Measurements from ENCODE around the gene SPIN3. TPM values are rescaled to one million over a fixed set of nuclear protein-coding genes. Genes with fewer than 3 reads are reported as not detected.
"Not testable (repeated sequence)": the region's sequence is repeated elsewhere in the genome, so short reads cannot be mapped to it uniquely, and the experiment has no call there.

SPIN3 gene
- total RNA-seq (2014; rRNA removed; shearing (Covaris generic)): 6.7 and 11.9 TPM in 2 replicates

DNA sequence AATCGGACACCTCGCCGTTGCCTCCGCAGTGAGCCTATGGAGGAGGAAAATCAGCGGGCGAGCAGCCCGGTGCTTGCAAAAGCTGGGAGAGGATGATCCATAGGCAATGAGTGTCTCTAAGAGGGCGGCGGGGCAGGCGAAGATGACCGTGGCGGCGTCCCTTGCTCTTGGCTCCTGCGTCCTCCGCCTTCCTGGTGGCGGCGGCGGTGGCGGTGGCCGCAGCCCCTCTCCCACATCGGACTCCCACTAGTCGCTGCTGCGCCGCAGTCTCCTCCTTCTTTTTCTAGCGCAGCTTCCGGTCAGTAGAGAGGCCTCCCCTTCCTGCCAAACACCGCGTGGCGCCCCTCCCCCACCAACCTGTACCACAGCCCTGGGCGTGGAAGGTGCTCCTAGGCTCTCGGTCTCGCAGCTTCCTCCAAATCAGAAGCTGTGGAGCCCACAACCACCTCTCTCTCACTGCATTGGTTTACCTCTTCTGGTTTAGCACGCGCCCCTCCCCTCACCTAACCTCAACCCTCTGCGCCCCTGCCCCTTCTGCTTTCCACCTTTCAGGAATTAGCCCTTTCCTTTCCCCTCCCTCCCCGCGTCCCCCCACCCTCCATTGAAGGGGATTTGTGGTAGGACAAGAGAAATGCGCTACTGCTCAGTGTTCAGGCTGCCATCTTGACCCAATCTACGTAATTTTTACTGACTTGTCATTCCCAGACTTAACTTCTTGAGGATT lies at the start of gene SPIN3:
Gene SPIN3, minus strand, starts transcription at position 271 of the 724 bp plus-strand sequence. CDS start 594 bp downstream, outside the sequence.
- peak; percentile 90 for DNase-seq (ENCODE audit: low spot score)
- in situ Hi-C loops (cut with HindIII; ENCODE audit: low sequenced_read_pairs): no loop called here

- in situ Hi-C loops (cut with HindIII; ENCODE audit: low sequenced_read_pairs): no loop called here
- DNase-seq (ENCODE audit: low spot score): no peak
These were observed 48.9 kb upstream of the SPIN3 start for GRCh38 chrX:57044245-57044644.

GRCh38 chrX:57037265-57037664 lies 41.9 kb upstream of the SPIN3 start:
- DNase-seq (ENCODE audit: low spot score); in situ Hi-C loops (cut with HindIII; ENCODE audit: low sequenced_read_pairs): not testable (repeated sequence)

DNA sequence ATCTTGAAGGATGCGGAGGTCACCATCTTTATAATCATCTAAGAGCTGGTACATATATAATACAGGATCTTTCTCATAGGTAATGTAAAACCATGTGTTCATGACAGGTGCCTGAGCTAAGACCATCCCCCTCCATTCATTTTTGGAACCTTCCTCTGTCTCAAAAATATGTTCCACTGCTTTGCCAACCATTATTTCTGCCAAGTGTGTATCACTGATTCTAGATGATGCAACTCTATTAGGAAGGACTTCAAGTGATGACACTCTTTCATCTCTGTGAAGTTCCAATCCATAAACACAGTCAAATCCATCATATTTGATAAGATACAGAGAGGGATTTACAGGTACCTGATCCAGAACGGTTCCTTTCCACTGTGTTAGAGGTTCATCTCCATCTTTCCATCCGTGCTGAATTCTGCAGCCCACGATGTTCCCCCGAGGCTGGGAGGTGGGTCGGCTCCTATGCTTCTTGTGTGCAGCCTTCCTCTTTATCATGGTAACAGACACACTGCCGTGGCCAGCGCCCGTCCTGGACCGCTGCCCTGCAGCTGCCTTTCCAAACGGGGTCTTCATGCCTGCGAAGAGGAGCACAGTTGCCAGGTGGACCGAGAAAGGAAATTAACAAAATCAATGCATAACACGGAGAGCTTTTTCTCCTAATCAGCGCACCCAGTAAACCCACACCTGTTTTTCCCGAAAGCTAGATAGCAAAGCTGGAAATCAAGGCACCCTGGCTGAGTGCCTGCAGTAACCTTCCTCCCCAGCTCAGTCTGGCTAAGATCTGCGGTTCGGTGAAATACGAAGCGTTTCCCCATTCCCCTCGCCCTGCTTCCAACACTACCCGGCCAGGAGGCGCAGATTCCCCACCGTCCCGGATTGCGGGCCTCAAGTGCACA lies 718 bp downstream of the SPIN3 start:
- peak; percentile 58 for DNase-seq (ENCODE audit: low spot score)
- in situ Hi-C loops (cut with HindIII; ENCODE audit: low sequenced_read_pairs): no loop called here

DNA sequence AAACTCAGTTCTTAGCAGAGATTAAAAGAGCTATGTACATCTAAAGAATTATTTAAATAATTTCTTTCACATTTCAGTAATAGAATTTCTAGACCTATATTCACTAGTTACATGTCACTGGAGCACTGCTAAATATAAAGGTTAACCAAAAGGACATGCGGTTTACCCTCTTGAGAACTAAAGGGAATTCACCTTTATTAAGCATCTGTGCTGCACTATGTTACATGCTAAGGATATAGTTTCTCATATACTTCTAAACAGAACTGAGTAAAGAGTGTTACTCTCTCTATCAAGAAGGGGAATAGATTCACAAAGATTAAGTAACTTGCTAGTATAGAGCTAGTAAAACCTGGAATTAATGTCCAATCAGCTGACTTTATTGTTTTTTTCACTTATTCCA lies 7.6 kb downstream of the SPIN3 start:
- DNase-seq (ENCODE audit: low spot score): no peak
- in situ Hi-C loops (cut with HindIII; ENCODE audit: low sequenced_read_pairs): no loop called here

DNA sequence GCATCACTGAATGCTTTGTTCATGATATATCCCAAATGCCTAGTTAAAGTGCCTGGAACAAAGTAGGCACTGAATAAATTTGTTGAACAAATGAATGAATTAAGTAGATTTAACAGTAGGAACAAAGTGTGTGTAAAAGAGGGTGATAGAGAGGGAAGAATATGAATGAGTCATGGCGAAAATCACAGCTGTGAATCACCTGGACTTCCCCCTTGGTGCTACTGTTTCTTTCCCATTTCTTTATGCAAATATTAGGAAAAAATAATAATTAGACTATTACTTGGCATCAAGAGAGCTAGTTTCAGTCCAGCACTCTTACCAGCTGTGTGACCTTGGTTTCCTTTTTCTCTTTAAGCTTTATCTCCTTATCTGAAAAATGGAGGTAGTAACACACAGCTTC lies 9.2 kb downstream of the SPIN3 start:
- in situ Hi-C loops (cut with HindIII; ENCODE audit: low sequenced_read_pairs): no loop called here
- no peak for DNase-seq (ENCODE audit: low spot score)

GRCh38 chrX:56978172-56978571 lies 17.2 kb downstream of the SPIN3 start:
- DNase-seq (ENCODE audit: low spot score): peak; percentile 21
- in situ Hi-C loops (cut with HindIII; ENCODE audit: low sequenced_read_pairs): no loop called here

GRCh38 chrX:56975611-56976010 lies 19.7 kb downstream of the SPIN3 start:
- in situ Hi-C loops (cut with HindIII; ENCODE audit: low sequenced_read_pairs): no loop called here

GRCh38 chrX:56974408-56974807 lies 20.9 kb downstream of the SPIN3 start:
- in situ Hi-C loops (cut with HindIII; ENCODE audit: low sequenced_read_pairs): no loop called here
- no peak for DNase-seq (ENCODE audit: low spot score)

More at GRCh38 chrX:56975611-56976010, 19.7 kb downstream of the SPIN3 start:
- DNase-seq (ENCODE audit: low spot score): no peak

GRCh38 chrX:56969559-56969958 lies 25.8 kb downstream of the SPIN3 start:
- in situ Hi-C loops (cut with HindIII; ENCODE audit: low sequenced_read_pairs): no loop called here
- no peak for DNase-seq (ENCODE audit: low spot score)

GRCh38 chrX:56968980-56969379 lies 26.4 kb downstream of the SPIN3 start:
- no peak for DNase-seq (ENCODE audit: low spot score)
- in situ Hi-C loops (cut with HindIII; ENCODE audit: low sequenced_read_pairs): no loop called here

DNA sequence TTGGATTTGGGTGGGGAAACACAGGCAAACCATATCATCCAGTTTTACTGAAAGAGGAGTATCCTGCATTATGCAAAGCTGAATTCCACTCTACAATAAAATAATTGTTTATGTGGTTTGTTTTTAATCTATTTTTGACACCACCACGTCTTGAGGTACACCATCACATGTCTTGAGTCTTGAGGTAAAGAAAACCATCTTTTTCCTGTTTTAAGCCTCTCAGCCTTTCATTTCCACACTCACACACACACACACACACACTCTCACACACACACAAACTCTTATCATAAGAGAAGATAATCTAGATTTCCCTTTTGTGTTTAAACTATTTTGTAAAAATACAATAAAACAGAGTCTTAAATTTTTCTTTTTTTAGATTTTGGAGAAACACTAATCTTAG lies 32.0 kb downstream of the SPIN3 start:
- in situ Hi-C loops (cut with HindIII; ENCODE audit: low sequenced_read_pairs): no loop called here
- DNase-seq (ENCODE audit: low spot score): no peak

- in situ Hi-C loops (cut with HindIII; ENCODE audit: low sequenced_read_pairs): no loop called here
- no peak for DNase-seq (ENCODE audit: low spot score)
These were observed 47.6 kb downstream of the SPIN3 start for GRCh38 chrX:56947699-56948098.

DNA sequence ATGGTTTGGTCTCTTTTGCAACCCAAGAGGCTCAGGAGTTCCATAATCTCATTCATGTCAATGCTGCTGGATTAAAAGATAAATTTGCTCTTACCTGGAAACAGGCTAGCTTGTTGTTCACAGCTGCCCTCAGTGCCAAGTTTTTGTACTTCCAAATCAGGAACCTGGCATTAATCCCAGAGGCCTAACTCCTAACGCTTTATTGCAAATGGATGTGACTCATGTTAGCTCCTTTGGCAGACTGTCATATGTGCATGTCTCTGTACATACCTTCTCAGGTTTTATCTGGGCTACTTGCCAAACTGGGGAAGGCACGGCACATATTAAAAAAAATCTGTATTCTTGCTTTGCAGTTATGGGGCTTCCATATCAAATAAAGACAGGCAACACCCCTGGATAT lies 49.1 kb downstream of the SPIN3 start:
- peak; percentile 58 for DNase-seq (ENCODE audit: low spot score)
- in situ Hi-C loops (cut with HindIII; ENCODE audit: low sequenced_read_pairs): not testable (repeated sequence)

DNA sequence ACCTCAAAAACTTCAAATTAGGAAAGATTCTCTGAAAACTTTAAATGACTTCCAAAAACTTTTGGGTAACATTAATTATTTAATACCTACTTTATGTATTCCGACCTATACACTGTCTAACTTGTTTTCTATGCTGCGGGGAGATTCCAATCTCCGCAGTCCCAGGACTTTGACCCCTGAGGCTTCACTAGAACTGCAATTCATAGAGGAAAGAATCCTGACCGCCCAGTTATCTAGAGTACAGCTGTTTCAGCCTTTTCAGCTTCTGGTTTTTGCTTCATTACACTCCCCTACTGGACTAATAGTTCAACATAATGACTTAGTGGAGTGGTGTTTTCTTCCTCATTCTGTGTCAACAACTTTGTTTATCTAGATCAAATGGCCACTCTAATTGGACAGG lies 50.1 kb downstream of the SPIN3 start:
- DNase-seq (ENCODE audit: low spot score); in situ Hi-C loops (cut with HindIII; ENCODE audit: low sequenced_read_pairs): not testable (repeated sequence)

DNA sequence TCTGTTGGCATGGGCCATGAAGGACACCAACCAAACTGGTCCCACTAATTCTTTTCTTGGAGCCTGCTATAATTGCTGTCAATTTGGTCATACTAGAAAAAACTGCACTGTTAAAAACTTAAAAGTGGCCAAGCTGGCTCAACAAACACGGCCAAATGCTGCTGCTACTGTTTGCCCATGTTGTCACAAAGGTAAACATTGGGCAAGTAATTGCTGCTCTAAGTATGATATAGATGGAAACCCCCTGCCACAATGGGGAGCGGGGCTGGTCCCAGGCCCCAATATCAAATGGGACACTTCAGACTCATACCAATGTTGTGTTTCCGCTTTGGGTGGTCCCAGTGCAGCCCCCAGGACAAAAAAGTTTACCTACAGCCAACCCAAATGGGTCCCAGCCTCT lies 52.1 kb downstream of the SPIN3 start:
- DNase-seq (ENCODE audit: low spot score): no peak
- in situ Hi-C loops (cut with HindIII; ENCODE audit: low sequenced_read_pairs): no loop called here

Other genes starting within 250 kb of the SPIN3 start
- gene SPIN2B, start 126.0 kb upstream of the SPIN3 start, total RNA-seq (2014; rRNA removed; shearing (Covaris generic)): 10.8 and 17.1 TPM in 2 replicates
- gene SPIN2A, start 141.9 kb upstream of the SPIN3 start, total RNA-seq (2014; rRNA removed; shearing (Covaris generic)): not detected in 2 replicates